Central memory CD4-positive, alpha-beta T cell (primary cell): ENCODE data around the gene FKBP2.
A peak's percentile ranks its signal among the peaks of the same experiment; 100 is the strongest.

Experiments used
- DNase-seq: peaks from one replicate; pipeline ENCODE4 v3.0.0; 2022

Gene FKBP2

GRCh38 chr11:64250415-64251015, 9.6 kb downstream of the FKBP2 start:
- no peak for DNase-seq

GRCh38 chr11:64251016-64251752, 10.3 kb downstream of the FKBP2 start, which contains the start of gene PLCB3:
PLCB3 (plus strand) TSS chr11:64251530; CDS start chr11:64251650, 120 bp downstream.
- peak; percentile 47 for DNase-seq

- no peak for DNase-seq
Observed at GRCh38 chr11:64251753-64252002, 10.8 kb downstream of the FKBP2 start.

DNA sequence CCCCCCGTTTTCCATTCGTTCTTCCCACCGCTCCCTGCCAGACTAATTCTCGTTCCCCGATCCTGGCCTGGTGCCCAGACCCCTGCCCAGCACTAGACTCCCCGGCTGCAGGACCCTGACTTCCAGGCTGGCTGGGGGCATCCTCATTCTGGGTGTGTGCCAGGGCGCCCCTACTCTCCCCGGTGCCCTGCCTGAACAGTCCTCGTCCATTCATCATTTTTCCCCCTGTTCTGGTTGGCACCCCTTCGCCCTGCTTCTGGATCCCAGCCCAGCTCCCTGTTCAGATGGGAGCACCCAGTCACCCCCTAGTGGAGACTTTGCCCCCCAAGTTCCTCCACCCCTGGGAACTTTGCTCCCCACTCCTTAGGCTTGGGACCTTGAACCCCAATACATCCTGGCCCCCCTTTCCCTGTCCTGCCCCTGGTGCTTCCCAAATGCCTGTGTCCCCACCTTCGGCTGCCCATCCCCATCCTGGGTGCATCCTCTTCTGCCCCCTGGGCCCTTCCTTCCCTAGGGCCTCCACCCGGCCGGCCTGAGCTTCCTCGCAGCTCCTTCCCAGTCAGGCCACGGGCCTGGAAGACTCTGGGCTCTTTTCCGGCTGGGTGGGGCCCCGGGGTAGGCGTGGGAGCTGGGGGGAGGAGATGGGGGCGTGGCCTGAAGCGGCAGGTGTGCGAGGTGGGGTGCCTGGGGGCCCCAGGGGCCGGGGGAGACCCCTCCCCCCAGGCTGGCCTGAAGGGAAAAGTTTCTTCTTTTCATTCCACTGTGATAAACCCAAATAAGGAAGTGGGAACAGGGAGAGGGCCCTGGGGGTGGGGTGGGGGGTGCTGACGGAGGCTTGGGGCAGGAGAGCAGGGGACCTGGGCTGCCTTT, 11.3 kb downstream of the FKBP2 start:
- DNase-seq = no peak

DNA sequence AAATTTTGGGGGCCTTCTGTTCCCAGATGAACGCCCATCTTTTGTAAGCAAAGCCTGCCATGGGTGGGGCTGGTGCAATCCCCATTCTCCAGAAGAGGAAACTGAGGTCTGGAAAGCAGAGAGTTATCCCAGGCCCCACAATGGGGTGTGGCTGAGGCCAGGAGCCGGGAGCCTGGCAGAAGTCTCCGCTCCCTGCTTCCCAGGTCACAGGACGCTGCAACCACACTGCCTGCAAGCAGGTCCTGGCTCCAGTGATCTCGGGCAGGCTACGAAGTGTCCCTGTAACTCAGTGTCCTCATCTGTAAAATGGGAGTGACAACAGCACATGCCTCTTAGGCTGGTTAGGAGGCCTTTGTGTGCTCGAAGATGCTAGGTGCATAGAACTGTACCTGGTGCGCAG, 12.1 kb downstream of the FKBP2 start:
- DNase-seq = no peak

GRCh38 chr11:64253481-64253880, 12.6 kb downstream of the FKBP2 start:
- no peak for DNase-seq

DNA sequence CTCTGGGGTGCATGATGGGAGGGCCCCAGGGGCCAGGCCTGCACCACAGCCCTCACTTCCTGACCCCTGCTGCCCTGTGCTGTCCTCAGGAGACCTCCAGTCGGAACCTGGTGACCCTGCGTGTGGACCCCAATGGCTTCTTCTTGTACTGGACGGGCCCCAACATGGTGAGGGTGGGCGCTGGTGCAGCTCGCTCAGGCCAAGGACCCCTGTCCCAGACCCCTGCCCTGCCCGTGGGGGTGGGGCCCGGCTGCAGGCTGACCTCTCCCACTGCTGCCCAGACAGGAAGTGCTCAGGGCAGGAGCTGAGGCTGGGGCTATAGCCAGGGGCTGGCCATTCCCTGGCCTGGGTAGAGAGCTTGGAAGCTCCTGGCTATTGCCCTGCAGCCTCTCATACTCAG, 13.4 kb downstream of the FKBP2 start:
- no peak for DNase-seq

- DNase-seq = no peak
Observed at GRCh38 chr11:64255135-64256128, 14.5 kb downstream of the FKBP2 start.

DNA sequence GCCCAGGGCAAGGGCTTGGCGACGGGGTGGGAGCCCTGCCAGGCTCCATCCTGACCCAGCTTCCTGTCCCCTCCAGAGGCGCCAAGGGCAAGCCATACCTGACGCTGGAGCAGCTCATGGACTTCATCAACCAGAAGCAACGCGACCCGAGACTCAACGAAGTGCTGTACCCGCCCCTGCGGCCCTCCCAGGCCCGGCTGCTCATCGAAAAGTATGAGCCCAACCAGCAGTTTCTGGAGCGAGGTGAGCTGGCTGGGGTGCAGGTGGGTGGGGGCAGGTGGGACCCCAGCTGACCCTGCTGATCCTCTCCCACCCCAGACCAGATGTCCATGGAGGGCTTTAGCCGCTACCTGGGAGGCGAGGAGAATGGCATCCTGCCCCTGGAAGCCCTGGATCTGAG, 15.4 kb downstream of the FKBP2 start:
- no peak for DNase-seq

DNA sequence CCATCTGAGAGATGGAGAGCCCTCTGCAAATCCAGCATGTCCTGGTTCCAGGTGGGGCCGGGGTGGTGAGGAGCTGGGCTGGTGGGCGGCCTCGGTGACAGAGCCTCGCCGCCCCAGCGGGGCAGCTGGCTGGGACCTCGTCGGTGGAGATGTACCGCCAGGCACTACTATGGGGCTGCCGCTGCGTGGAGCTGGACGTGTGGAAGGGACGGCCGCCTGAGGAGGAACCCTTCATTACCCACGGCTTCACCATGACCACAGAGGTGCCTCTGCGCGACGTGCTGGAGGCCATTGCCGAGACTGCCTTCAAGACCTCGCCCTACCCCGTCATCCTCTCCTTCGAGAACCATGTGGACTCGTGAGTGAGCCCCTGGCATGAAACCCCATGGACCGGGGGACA, 17.5 kb downstream of the FKBP2 start:
- no peak for DNase-seq

DNA sequence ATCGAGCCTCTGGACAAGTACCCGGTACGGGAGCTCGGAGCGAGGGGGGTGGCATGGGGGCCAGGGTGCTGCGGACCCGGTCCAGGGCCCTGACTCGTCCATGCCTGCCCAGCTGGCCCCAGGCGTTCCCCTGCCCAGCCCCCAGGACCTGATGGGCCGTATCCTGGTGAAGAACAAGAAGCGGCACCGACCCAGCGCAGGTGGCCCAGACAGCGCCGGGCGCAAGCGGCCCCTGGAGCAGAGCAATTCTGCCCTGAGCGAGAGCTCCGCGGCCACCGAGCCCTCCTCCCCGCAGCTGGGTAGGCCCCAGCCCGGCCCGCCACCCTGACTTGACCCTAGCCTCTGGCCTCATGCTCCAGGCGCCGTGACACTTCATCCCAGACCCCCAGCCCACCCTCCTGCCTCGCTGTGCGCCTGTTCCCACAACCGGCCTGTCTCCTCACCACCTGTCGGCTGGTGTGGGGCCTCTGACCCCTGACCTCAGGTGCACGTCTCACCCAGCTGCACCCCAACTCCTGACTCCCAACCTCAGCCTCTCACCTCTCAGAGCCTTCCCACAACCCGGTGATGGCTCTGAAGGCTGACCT, 18.1 kb downstream of the FKBP2 start:
- no peak for DNase-seq

DNA sequence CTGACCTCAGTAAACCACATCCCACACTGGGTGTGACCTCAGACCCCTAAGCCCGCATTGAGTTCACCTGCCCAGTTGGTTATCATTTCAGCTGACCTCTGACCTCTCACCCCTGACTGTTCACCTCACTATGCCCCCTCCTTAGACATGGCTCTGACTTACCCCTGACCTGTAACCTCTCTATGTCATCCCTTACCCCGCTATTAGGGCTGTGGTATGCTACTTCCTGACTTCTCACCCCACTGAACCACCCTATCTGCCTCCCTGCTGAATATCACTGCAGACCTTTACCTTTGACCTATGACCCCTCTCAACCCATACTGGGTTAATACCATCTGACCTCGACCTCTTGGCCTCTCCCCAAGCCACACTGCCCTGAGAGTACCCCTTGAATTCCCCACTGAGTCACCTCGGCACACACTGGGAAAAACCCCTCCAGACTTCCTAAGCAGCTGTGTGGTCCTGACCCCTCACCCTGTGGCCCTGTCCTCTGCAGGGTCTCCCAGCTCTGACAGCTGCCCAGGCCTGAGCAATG, 18.7 kb downstream of the FKBP2 start:
- DNase-seq = no peak

GRCh38 chr11:64260147-64260708, 19.3 kb downstream of the FKBP2 start:
- DNase-seq = no peak

GRCh38 chr11:64261556-64262080, 20.7 kb downstream of the FKBP2 start:
- DNase-seq = no peak

DNA sequence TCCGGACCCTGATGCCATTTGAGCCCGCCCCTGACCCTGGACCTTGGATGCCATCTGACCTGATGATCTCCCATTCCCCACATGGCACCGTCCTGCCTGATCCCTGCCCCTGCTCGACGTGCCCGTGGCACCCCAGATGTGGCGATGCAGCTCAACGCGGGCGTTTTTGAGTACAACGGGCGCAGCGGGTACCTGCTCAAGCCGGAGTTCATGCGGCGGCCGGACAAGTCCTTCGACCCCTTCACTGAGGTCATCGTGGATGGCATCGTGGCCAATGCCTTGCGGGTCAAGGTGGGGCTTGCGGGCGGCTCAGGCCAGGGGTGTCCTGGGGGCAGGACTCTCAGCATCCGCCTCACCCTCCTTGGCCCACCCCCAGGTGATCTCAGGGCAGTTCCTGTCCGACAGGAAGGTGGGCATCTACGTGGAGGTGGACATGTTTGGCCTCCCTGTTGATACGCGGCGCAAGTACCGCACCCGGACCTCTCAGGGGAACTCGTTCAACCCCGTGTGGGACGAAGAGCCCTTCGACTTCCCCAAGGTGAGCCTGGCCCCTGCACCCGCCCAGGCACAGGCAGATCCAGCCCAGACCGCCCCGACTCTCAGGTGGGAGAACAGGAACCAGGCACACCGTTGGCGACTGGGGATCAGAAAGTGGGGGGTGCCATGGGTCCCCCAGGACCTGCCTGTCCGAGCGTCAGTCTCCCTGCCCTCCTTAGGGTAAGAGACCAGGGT, 21.5 kb downstream of the FKBP2 start:
- no peak for DNase-seq

DNA sequence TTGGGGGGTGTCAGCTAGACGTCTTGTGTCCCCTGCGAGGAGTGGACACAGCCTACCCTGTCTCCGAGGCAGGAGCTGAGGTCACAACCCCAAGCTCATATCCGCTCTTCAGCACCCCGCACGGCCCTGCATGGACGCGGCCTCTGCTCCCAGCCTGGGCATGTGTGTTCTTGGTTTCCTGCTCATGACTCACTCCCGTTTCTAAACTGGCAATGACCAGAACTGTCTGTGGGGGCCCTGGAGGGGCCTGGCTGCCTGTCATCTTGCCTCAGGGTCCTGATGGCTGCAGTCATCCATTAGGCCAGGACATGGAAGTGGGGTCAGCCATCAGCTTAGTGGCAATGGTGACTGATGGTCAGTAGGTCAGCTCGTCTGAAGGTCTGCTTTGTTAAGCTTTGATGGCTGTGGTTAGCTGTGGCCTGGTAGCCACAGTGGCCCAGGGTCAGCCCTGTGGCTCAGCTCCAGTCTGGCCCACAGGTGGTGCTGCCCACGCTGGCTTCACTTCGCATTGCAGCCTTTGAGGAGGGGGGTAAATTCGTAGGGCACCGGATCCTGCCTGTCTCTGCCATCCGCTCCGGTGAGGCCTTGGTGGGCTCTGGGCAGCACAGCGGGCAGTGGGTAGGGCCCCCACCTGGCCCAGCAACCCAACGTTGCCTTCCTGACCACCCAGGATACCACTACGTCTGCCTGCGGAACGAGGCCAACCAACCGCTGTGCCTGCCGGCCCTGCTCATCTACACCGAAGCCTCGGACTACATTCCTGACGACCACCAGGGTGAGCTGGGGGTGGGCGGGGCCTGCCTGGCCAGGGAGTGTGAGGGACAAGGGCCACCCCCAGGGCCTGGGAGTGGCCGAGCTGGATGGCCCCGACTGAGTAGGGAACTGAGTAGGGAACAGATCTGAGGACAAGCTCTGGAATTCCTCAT, 22.4 kb downstream of the FKBP2 start:
- no peak for DNase-seq

DNA sequence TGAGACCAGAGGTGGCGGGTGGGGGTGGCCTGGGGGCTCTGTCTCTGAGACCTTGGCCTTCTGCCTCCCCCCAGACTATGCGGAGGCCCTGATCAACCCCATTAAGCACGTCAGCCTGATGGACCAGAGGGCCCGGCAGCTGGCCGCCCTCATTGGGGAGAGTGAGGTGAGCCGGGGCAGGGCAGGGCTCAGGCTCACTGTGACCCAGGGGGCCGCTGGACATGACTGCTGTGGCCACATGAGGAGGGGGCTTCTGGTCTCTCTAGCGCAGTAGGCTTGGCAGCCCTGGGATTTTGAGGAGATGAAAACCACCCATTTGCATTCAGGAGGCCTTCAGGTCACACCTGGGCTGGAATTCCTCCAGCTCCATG, 23.0 kb downstream of the FKBP2 start:
- no peak for DNase-seq

- no peak for DNase-seq
Observed at GRCh38 chr11:64264371-64264852, 23.5 kb downstream of the FKBP2 start.
